Amygdala (tissue), 56 donors: ENCODE measurements around the gene TGFB1.
"Not testable (repeated sequence)": the region's sequence is repeated elsewhere in the genome, so short reads cannot be mapped to it uniquely, and the experiment has no call there.

Experiments
- DNase-seq, 56 donors: peaks; one replicate each; lab custom pipeline; 2025; lab: John Stamatoyannopoulos, UW

Gene TGFB1

GRCh38 chr19:41350735-41351338 is 2.9 kb downstream of the TGFB1 start:
- no peak for DNase-seq

GRCh38 chr19:41346916-41347315 is 6.8 kb downstream of the TGFB1 start:
- not testable (repeated sequence) for DNase-seq

- DNase-seq, result no peak
Measured at GRCh38 chr19:41344162-41344561, 9.6 kb downstream of the TGFB1 start.

GRCh38 chr19:41341669-41342490 is 11.8 kb downstream of the TGFB1 start:
- no peak for DNase-seq

- no peak for DNase-seq
Measured at GRCh38 chr19:41339936-41340335, 13.8 kb downstream of the TGFB1 start.

GRCh38 chr19:41335467-41335866 is 18.3 kb downstream of the TGFB1 start:
- no peak for DNase-seq

- no peak for DNase-seq
Measured at GRCh38 chr19:41334793-41335192, 18.9 kb downstream of the TGFB1 start.

GRCh38 chr19:41332468-41332867 is 21.3 kb downstream of the TGFB1 start:
- DNase-seq, result no peak

- no peak for DNase-seq
Measured at GRCh38 chr19:41332000-41332399, 21.7 kb downstream of the TGFB1 start.

GRCh38 chr19:41330946-41331678 is 22.6 kb downstream of the TGFB1 start:
- DNase-seq, result no peak

- DNase-seq, result no peak
Measured at GRCh38 chr19:41330481-41330880, 23.2 kb downstream of the TGFB1 start.

GRCh38 chr19:41328842-41329225 is 24.9 kb downstream of the TGFB1 start:
- DNase-seq, result peak in 8 of 56 donors; percentile 11 to 46 (median 30)

GRCh38 chr19:41328157-41328841 is 25.4 kb downstream of the TGFB1 start:
- peak in 2 of 56 donors; percentile 16 to 42 for DNase-seq

GRCh38 chr19:41327576-41328156 is 26.1 kb downstream of the TGFB1 start:
- peak in 19 of 56 donors; percentile 6 to 57 (median 28) for DNase-seq

GRCh38 chr19:41327076-41327575 is 26.6 kb downstream of the TGFB1 start:
- DNase-seq, result peak in 2 of 56 donors; percentile 10 to 30

- peak in 12 of 56 donors; percentile 7 to 54 (median 40) for DNase-seq
Measured at GRCh38 chr19:41325947-41326706, 27.6 kb downstream of the TGFB1 start.

- peak in 3 of 56 donors; percentile 18 to 42 (median 33) for DNase-seq
Measured at GRCh38 chr19:41325640-41325946, 28.1 kb downstream of the TGFB1 start.

- DNase-seq, result peak in 6 of 56 donors; percentile 22 to 45 (median 37)
Measured at GRCh38 chr19:41324921-41325639, 28.6 kb downstream of the TGFB1 start.

GRCh38 chr19:41324231-41324702 is 29.5 kb downstream of the TGFB1 start:
- peak in 1 of 56 donors; percentile 38 for DNase-seq
